Mucosa of descending colon (tissue), 3 donors: ENCODE results near the gene STAT3. TPM values are rescaled to one million over a fixed set of nuclear protein-coding genes. Genes with fewer than 3 reads are reported as not detected.
A peak's percentile ranks its signal among the peaks of the same experiment; 100 is the strongest.

Experiments used
- ATAC-seq: fragments of 200-7000 bp; cut with Tn5 transposase; one replicate; pipeline ENCODE4 v1.9.1; 2020; ENCODE audit warnings: mild to moderate bottlenecking, moderate library complexity
- DNase-seq, 3 donors: peaks; one replicate each; pipeline ENCODE4 v3.0.0-alpha.2; 2020
- H3K36me3 ChIP-seq: fragments of 200-600 bp; one replicate; pipeline ENCODE4 v1.8.0; 2021; ENCODE audit warnings: low read depth, mild to moderate bottlenecking
- H3K4me1 ChIP-seq: fragments of 200-600 bp; one replicate; pipeline ENCODE4 v1.8.0; 2021; ENCODE audit warnings: low read depth, mild to moderate bottlenecking
- H3K4me3 ChIP-seq: fragments of 200-600 bp; one replicate; pipeline ENCODE4 v1.8.0; 2021; ENCODE audit warnings: mild to moderate bottlenecking
- H3K9me3 ChIP-seq: fragments of 200-600 bp; one replicate; pipeline ENCODE4 v1.8.0; 2021; ENCODE audit warnings: mild to moderate bottlenecking
- CTCF ChIP-seq: fragments of 200-600 bp; IDR thresholded peaks from one replicate; pipeline ENCODE4 v1.8.0; 2022; ENCODE audit warnings: antibody characterized with exemption, mild to moderate bottlenecking
- intact Hi-C, 2 donors: fragments of 100-400 bp; cut with DNase I in 1 of 2; cut with micrococcal nuclease in 1 of 2; formaldehyde crosslinking; loops; one replicate each; pipeline versions ENCODE4 v1.11.0 to v1.11.1; 2022; cut with DNase I, micrococcal nuclease
- total RNA-seq, 3 donors: library from RNA; stranded (reverse); fragmentation: NEBNext Ultra II Directional in 2 of 3; extraction: Animal tissue kit (Norgen Biotek cat#: 25700) in 2 of 3; gene quantifications; one replicate each; pipeline versions ENCODE4 v1.2.1 to v1.2.4, GENCODE V29; 2021 to 2023
- donor health status: DM: no; HTN: no; CAD: no; lungs with moderate emphysema.
- donor health status: DM: no; HTN: no; CAD: no.
- donor health status: DM: no; HTN: yes; CAD: no.

Gene STAT3
- total RNA-seq, 3 donors from 2014 or later, result 158 to 230 (median 227) TPM

- peaks cover 25% of the 10 kb centered on the region for H3K4me1 ChIP-seq
- H3K36me3 ChIP-seq, result peaks cover 4% of the 10 kb centered on the region
- no peak overlapping the region for H3K4me3 ChIP-seq
- TF ChIP-seq CTCF, result no peak
- no peaks in the 10 kb centered on the region for H3K9me3 ChIP-seq
- ATAC-seq, result no peak
- DNase-seq, result no peak
- intact Hi-C loops, result no loop called here
These were observed 1.7 kb upstream of the STAT3 start for GRCh38 chr17:42389899-42390298.

DNA sequence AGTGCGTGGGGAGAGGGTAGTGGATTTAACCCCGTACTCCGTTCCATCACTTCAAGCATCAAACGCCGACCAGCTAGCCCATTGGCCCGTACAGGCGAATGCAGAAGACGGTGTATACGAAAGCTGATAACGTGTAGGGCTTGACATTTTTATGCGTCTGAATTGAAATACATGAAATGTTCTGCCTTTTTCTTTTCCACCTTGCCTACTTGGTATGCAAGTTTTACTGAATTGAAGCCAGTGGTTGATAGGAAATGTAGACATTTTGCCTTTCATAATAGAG lies 834 bp upstream of the STAT3 start:
- intact Hi-C loops, result no loop called here
- no peaks in the 10 kb centered on the region for H3K9me3 ChIP-seq
- no peak for TF ChIP-seq CTCF
- peaks cover 25% of the 10 kb centered on the region for H3K4me1 ChIP-seq
- ATAC-seq (no peak), DNase-seq (peak in 1 of 3 donors; percentile 66)
- peaks cover 4% of the 10 kb centered on the region for H3K36me3 ChIP-seq
- peak overlapping the region; percentile 98 for H3K4me3 ChIP-seq

DNA sequence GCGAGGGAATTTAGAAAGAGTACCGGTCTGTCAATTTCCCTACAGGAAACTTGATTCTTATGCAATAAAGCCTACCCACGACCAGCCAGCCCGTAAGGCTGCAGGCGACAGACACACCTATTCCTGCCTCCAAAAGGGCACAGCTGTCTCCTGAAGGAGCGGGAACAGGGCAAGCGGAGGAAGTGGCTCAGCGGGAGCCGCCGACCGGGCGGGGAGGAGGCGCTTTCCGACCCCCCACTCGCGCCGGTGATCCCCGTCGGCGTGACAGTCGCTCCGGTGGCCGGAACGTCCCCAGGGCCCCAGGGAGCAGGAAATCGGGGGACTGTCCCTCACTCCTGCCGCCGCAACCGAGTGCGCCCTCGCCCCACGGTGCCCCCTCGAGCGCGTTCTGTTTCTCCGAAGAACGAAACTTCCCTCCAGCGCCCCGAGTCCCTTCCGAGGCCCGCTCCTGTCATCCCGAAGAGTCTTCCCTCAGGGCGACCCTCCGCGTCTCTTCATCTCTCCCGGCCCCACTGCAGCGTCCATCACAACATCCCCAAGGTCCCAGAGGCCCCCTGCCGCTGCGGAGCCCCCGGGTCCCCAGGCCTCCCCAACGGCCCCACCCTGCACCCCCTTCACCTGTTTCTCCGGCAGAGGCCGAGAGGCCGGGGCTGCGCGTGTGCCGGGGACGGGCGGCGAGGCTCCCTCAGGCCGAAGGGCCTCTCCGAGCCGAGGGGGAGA lies 421 bp downstream of the STAT3 start:
- Histone ChIP-seq H3K9me3 (no peaks in the 10 kb centered on the region), H3K4me3 (peak overlapping the region; percentile 98), H3K36me3 (peaks cover 4% of the 10 kb centered on the region), H3K4me1 (peaks cover 25% of the 10 kb centered on the region)
- DNase-seq (peak; percentile 59 to 77 (median 76)), ATAC-seq (peak; percentile 45)
- intact Hi-C loops, result no loop called here
- TF ChIP-seq CTCF, result no peak

GRCh38 chr17:42386777-42387657 lies 1.2 kb downstream of the STAT3 start:
- Histone ChIP-seq H3K4me1 (peaks cover 30% of the 10 kb centered on the region), H3K4me3 (peak overlapping the region; percentile 98), H3K36me3 (peaks cover 4% of the 10 kb centered on the region), H3K9me3 (no peaks in the 10 kb centered on the region)
- ATAC-seq (peak; percentile 5), DNase-seq (peak in 1 of 3 donors; percentile 63)
- intact Hi-C loops, result no loop called here
- TF ChIP-seq CTCF, result no peak

DNA sequence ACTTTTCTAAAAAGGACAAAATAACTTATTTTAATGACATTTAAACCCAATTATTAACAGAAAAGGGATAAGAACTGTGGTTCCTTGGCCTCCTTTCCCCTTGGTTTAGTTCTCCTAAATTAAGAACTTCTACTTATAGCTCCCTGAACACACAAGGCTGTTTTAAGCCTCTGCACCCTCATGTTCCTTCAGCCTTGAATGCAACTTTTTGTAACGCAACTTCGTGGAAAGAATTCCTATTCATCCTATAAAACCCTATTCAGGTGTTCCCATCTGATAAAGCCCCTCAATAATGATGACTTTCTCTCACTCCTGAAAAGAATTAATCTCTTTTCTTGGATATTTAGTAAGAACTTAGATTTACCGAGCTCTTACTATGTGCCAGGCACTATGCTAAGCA lies 6.3 kb downstream of the STAT3 start:
- ATAC-seq, result no peak
- no peaks in the 10 kb centered on the region for H3K9me3 ChIP-seq
- DNase-seq, result no peak
- no peaks in the 10 kb centered on the region for H3K36me3 ChIP-seq
- no peak for TF ChIP-seq CTCF
- H3K4me1 ChIP-seq, result peaks cover 46% of the 10 kb centered on the region
- intact Hi-C loops, result no loop called here
- no peak overlapping the region for H3K4me3 ChIP-seq
